Hepatocyte (in vitro differentiated cells): Measurements from ENCODE around the gene ARHGAP15. TPM values are rescaled to one million over a fixed set of nuclear protein-coding genes. Genes with fewer than 3 reads are reported as not detected.
A peak's percentile ranks its signal among the peaks of the same experiment; 100 is the strongest.

ENCODE experiments used
- DNase-seq: peaks from one replicate; pipeline ENCODE4 v3.0.0-alpha.2; 2016; ENCODE audit warnings: low spot score
- H2AFZ ChIP-seq: fragments of 200-600 bp; sonication (generic); 2 replicates; pipeline ENCODE4 v1.6.0; 2016; ENCODE audit warnings: antibody characterized with exemption, mild to moderate bottlenecking
- H3K27ac ChIP-seq: fragments of 200-600 bp; sonication (generic); 2 replicates; pipeline ENCODE4 v1.5.1; 2016; ENCODE audit warnings: mild to moderate bottlenecking
- H3K27me3 ChIP-seq: fragments of 200-600 bp; sonication (generic); 2 replicates; pipeline ENCODE4 v1.6.1; 2016
- H3K36me3 ChIP-seq: fragments of 200-600 bp; sonication (generic); replicated peaks from 2 replicates; pipeline ENCODE4 v1.5.1; 2016; ENCODE audit warnings: low read depth; ENCODE audit not compliant: insufficient read depth
- H3K4me1 ChIP-seq: fragments of 200-600 bp; sonication (generic); 2 replicates; pipeline ENCODE4 v1.5.1; 2016; ENCODE audit warnings: mild to moderate bottlenecking, moderate library complexity; ENCODE audit not compliant: insufficient read depth
- H3K4me2 ChIP-seq: fragments of 200-600 bp; sonication (generic); 2 replicates; pipeline ENCODE4 v1.6.0; 2016
- H3K4me3 ChIP-seq: fragments of 200-600 bp; sonication (generic); 2 replicates; pipeline ENCODE4 v1.5.1; 2016; ENCODE audit warnings: mild to moderate bottlenecking
- H3K79me2 ChIP-seq: fragments of 200-600 bp; sonication (generic); 2 replicates; pipeline ENCODE4 v1.6.0; 2017; ENCODE audit warnings: mild to moderate bottlenecking
- H3K9me2 ChIP-seq: fragments of 200-600 bp; sonication (generic); replicated peaks from 2 replicates; pipeline ENCODE4 v1.6.0; 2017; ENCODE audit warnings: mild to moderate bottlenecking; ENCODE audit not compliant: insufficient read depth
- H3K9me3 ChIP-seq: fragments of 200-600 bp; sonication (generic); 2 replicates; pipeline ENCODE4 v1.5.1; 2016; ENCODE audit warnings: low read depth, mild to moderate bottlenecking
- H4K20me1 ChIP-seq: fragments of 200-600 bp; sonication (generic); 2 replicates; pipeline ENCODE4 v1.6.0; 2016; ENCODE audit warnings: mild to moderate bottlenecking; ENCODE audit not compliant: insufficient read depth, poor library complexity, severe bottlenecking
- CTCF ChIP-seq: fragments of 200-600 bp; sonication (generic); IDR thresholded peaks from 2 replicates; pipeline ENCODE4 v1.5.1; 2016; ENCODE audit warnings: antibody characterized with exemption, mild to moderate bottlenecking; ENCODE audit not compliant: poor library complexity
- EZH2 ChIP-seq: fragments of 200-600 bp; sonication (generic); IDR thresholded peaks from 2 replicates; pipeline ENCODE4 v1.6.1; 2016; ENCODE audit warnings: antibody characterized with exemption, mild to moderate bottlenecking, borderline replicate concordance
- EZH2phosphoT487 ChIP-seq: fragments of 200-600 bp; sonication (generic); IDR thresholded peaks from one replicate; pipeline ENCODE4 v1.6.1; 2018; ENCODE audit warnings: antibody characterized with exemption, mild to moderate bottlenecking, low read depth, moderate library complexity; ENCODE audit not compliant: unreplicated experiment, severe bottlenecking
- WGBS: methylation state at CpG from one replicate; pipeline ENCODE4 v1.1.6; 2016; ENCODE audit warnings: low lambda C conversion rate; ENCODE audit errors: missing lambda C conversion rate; 5-methylcytosine and 5-hydroxymethylcytosine counted together
- polyA plus RNA-seq: library from polyadenylated mRNA; unstranded; fragments of >200 nt; fragmentation: Nextera tagmentation; extraction: Ambion mirVana; gene quantifications from 2 replicates; pipeline ENCODE4 v1.2.1, GENCODE V29; 2016
- total RNA-seq: library from RNA; depleted of rRNA; stranded (reverse); fragments of >200 nt; gene quantifications from 2 replicates; pipeline ENCODE4 v1.2.3, GENCODE V29; 2014

Gene ARHGAP15
- total and polyA plus RNA-seq, 2 experiments from 2014 or later = 0.17 TPM; not detected in 1

GRCh38 chr2:143701785-143702184 lies 572.6 kb downstream of the ARHGAP15 start:
- no peaks in the 10 kb centered on the region for H3K9me2 ChIP-seq
- no peak overlapping the region for H3K4me3 ChIP-seq
- H3K4me2 ChIP-seq = no peak overlapping the region
- H3K4me1 ChIP-seq = peaks cover 22% of the 10 kb centered on the region
- H3K36me3 ChIP-seq = no peaks in the 10 kb centered on the region
- H3K27me3 ChIP-seq = no peaks in the 10 kb centered on the region
- no peaks in the 10 kb centered on the region for H3K9me3 ChIP-seq
- no peak overlapping the region for H2AFZ ChIP-seq
- WGBS = 86% methylated on average over 1 of the region's 1 CpG
- no peaks in the 10 kb centered on the region for H4K20me1 ChIP-seq
- TF ChIP-seq CTCF = no peak
- no peak for TF ChIP-seq EZH2phosphoT487
- no peak for TF ChIP-seq EZH2
- H3K79me2 ChIP-seq = no peaks in the 10 kb centered on the region
- no peak for DNase-seq
- no peak overlapping the region for H3K27ac ChIP-seq

DNA sequence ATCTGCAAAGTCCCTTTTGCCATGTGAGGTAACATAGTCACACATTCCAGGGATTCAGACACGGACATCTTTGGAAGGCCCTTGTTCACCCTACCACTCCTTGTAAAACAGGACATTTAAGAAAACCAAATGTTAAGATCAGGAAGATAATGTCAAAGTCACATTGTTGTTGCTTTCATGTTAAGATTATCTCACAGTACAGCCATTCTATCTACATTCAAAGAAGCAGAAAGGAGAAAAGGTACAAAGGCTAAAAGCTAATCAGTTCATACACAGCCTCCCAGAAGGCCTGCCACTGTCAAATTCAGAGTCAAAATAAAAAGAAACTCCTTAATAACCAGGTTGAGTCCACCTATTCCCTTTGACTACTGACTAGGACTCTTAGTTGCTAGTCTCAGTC lies 573.7 kb downstream of the ARHGAP15 start:
- WGBS = 48% methylated on average over 1 of the region's 1 CpG
- H2AFZ ChIP-seq = no peak overlapping the region
- H4K20me1 ChIP-seq = no peaks in the 10 kb centered on the region
- no peak for DNase-seq
- H3K9me2 ChIP-seq = no peaks in the 10 kb centered on the region
- no peaks in the 10 kb centered on the region for H3K27me3 ChIP-seq
- H3K4me2 ChIP-seq = no peak overlapping the region
- H3K4me1 ChIP-seq = peaks cover 24% of the 10 kb centered on the region
- no peaks in the 10 kb centered on the region for H3K36me3 ChIP-seq
- no peaks in the 10 kb centered on the region for H3K9me3 ChIP-seq
- no peak overlapping the region for H3K4me3 ChIP-seq
- H3K79me2 ChIP-seq = no peaks in the 10 kb centered on the region
- peak overlapping the region; percentile 32 for H3K27ac ChIP-seq
- TF ChIP-seq EZH2phosphoT487 (no peak), EZH2 (no peak), CTCF (no peak)

GRCh38 chr2:143704451-143705106 lies 575.4 kb downstream of the ARHGAP15 start:
- no peak for TF ChIP-seq EZH2phosphoT487
- no peak for TF ChIP-seq EZH2
- no peak for TF ChIP-seq CTCF
- Histone ChIP-seq H3K27ac (no peak overlapping the region), H3K4me1 (peaks cover 30% of the 10 kb centered on the region), H3K79me2 (no peaks in the 10 kb centered on the region), H3K36me3 (no peaks in the 10 kb centered on the region), H3K4me2 (no peak overlapping the region), H3K9me3 (no peaks in the 10 kb centered on the region), H4K20me1 (no peaks in the 10 kb centered on the region), H3K4me3 (no peak overlapping the region), H3K27me3 (no peaks in the 10 kb centered on the region), H2AFZ (no peak overlapping the region), H3K9me2 (no peaks in the 10 kb centered on the region)
- DNase-seq = no peak
- WGBS = 77% methylated on average over 3 of the region's 3 CpGs
